Lung microvascular endothelial cell (primary cell): Measurements from ENCODE around the gene VANGL1. TPM values are rescaled to one million over a fixed set of nuclear protein-coding genes. Genes with fewer than 3 reads are reported as not detected.
A peak's percentile ranks its signal among the peaks of the same experiment; 100 is the strongest.
"Not testable (repeated sequence)": the region's sequence is repeated elsewhere in the genome, so short reads cannot be mapped to it uniquely, and the experiment has no call there.

ENCODE experiments used
- DNase-seq, 2 donors: peaks; one replicate each; pipeline versions ENCODE4 v3.0.0 to v3.0.0-alpha.2; 2010; ENCODE audit warnings: low read depth in 2 of 2
- total RNA-seq: library from RNA; depleted of rRNA; stranded (reverse); fragments of >200 nt; gene quantifications from 2 replicates; pipeline ENCODE4 v1.2.1, GENCODE V29; 2014

Gene VANGL1
- 12.2 and 13.9 TPM in 2 replicates for total RNA-seq

- peak; percentile 72 to 83 for DNase-seq
Observed at GRCh38 chr1:115641762-115642167, at the start of gene VANGL1. VANGL1 (plus strand) TSS chr1:115641970; CDS start chr1:115651414, 9,444 bp downstream.

DNA sequence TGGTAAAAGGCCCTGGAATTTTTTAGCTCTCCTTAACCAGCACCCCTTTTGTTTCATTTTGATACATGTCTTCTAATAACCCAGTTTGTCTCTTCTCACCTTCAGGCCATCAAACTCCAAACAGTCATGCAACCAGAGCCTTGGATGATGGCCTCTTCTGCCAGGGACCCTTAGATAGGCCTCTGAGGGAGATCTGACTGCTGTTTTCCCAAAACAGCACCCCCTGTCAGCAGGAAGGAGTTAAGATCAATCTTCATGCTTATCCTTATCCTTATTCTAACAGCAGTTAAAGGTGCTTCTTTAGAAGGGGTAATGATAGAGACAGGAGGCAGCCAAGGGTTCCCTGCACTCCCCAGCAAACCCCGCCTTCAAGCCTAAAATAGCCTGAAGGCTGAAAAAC, 49.5 kb upstream of the VANGL1 start:
- DNase-seq: no peak

GRCh38 chr1:115593365-115594259, 48.2 kb upstream of the VANGL1 start:
- no peak for DNase-seq

DNA sequence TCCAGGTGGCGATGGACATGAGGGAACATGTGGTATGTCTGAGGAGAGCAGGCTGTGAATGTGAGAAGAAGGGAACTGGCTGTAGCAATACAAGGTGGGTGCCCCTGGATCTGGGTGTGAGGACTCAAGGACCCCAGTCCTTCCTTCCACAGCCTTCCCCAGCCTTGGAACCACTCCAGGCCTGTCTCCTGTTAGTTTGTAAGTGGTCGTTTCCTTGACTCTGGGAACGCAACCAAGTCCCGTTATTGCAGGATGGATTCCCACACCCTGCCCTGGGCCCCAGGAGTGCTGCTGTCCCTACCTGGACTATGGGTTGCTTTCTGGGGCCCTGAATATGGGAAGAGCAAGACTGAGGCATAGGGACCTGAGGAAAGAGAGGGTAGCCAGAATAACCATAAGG, 47.2 kb upstream of the VANGL1 start:
- no peak for DNase-seq

DNA sequence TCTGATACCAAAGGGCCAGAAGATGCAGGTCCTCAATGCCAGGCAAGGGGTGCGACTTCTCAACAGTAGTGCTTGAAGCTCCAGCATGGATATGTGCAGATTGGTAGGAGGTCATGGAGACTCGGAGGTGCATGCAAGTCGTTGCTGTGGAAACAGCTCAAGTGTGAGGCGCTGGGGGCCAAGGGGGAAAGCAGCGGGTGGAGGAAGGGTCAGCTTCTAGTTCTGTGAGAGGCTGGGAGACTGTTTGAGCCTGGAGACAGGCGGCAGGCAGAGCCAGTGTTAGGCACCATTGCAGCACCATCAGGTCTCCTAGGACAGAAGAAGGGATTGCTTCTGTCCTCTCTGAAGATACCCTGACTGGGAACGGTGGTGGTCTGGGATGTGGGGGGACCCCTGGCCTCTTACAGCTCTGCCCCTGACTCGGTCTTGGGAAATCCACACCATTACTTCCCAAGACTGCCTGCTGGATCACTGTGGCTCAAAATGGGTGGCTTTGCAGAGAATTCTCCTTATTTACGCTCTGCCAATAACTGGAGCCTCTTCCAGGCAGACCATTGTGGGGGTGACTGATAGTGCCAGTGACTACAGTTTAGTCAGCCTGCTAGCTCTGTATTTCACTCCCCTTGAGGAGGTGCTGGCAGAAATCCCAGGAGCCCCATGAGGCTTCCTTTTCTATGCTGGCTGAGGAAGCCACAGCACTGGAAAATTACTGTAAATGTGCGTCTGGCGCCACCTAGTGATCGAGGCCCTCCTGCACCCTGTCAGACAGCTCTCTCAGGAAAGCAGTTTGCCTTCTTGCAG, 46.3 kb upstream of the VANGL1 start:
- DNase-seq: peak; percentile 84 to 87

- no peak for DNase-seq
Observed at GRCh38 chr1:115596080-115596780, 45.5 kb upstream of the VANGL1 start.

- no peak for DNase-seq
Observed at GRCh38 chr1:115604508-115604907, 37.3 kb upstream of the VANGL1 start.

DNA sequence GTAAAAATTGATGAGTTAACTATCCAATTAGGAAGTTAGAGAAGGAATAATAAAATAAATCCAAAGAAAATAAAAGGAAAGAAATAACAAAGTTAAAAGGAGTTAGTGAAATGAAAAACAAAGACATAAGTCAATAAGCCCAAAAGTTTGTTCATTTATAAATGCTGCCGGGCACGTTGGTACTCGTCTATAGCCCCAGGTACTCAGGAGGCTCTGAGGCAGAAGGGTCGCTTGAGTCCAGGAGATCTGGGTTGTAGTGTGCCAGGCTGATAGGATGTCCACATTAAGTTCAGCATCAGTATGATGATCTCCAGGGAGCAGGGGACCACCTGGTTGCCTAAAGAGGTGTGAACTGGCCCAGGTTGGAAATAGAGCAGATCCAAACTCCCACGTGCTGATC, 35.5 kb upstream of the VANGL1 start:
- no peak for DNase-seq

DNA sequence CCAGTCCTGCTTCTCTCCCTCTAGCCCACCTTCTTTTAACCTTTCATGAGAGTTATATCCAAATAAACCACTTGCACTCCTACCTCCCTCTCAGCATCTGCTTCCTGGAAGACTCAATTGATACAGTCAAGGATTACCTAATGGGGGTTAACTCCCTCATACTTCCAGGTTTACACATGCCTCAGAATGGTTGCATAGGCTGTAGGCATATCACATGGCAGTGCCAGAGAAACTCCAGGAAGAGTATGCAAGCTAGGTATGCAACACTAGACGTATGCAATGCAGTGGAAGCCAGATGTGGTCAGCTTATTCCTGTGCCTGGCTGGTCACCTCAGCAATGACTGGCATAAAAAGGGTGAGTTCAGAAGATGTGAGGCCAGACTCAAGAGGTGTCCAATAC, 32.7 kb upstream of the VANGL1 start:
- no peak for DNase-seq

DNA sequence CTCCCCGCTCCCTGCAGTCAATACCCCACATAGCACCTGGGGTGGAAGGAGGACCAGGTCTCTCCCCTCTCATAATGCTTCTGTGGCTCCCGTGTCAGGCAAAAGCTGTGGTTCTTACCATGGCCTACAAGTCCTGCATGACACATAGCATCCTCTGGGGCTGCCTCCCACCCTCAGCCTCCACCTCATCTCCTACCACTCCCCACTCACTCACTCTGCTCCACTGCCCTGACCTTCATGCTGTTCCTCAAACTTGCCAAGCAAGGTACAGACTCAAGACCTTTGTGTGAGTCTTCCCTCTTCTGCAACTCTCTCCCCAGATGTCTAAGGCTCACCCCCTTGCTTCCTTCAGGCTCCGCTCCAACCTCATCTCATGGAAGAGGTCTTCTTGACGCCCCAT, 28.0 kb upstream of the VANGL1 start:
- no peak for DNase-seq

DNA sequence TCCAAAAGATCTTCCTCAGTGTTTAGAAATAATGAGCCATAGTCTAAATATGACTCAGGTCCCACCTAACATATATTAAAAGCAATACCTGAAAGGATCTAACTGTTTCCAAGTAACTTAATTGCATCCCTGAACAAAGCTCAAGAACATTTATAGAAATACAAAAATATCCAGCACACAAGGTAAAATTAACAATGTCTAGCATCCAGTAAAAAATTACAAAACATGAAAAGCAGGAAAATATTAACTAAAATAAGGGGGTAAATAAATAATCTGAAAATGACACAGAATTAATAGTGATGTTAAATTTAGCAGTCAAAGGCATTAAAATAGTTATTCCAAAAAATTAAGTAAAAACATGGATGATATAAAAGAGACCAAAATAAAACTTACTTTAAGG, 21.3 kb upstream of the VANGL1 start:
- DNase-seq: no peak

GRCh38 chr1:115620950-115621349, 20.8 kb upstream of the VANGL1 start:
- DNase-seq: no peak

- DNase-seq: no peak
Observed at GRCh38 chr1:115624859-115625258, 16.9 kb upstream of the VANGL1 start.

DNA sequence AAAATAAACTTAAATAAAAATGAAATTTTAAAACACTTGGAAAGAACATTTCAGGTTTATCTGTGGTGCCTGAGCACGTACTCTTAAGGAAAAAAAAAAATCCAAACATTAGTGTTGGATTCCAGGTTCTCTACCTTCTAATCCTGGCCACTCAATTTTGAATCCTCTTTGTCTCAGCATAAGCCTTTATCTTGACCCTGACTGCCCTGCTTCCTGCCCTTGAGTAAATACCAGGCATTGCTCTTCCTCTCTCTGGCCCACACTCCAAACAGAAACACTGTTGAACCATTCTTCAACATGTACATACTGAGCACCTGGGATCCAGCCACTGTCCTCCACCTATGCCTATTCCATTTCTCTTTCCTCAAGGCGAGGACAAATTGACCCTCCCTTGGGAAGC, 11.4 kb upstream of the VANGL1 start:
- no peak for DNase-seq

GRCh38 chr1:115632251-115633026, 9.3 kb upstream of the VANGL1 start:
- no peak for DNase-seq

DNA sequence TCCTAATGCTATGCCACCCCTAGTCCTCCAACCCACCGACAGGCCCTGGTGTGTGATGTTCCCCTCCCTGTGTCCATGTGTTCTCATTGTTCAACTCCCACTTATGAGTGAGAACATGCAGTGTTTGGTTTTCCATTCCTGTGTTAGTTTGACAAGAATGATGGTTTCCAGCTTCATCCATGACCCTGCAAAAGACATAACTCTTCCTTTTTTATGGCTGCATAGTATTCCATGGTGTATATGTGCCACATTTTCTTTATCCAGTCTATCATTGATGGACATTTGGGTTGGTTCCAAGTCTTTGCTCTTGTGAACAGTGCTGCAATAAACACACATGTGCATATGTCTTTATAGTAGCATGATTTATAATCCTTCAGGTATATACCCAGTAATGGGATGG, 8.2 kb upstream of the VANGL1 start:
- DNase-seq: not testable (repeated sequence)

DNA sequence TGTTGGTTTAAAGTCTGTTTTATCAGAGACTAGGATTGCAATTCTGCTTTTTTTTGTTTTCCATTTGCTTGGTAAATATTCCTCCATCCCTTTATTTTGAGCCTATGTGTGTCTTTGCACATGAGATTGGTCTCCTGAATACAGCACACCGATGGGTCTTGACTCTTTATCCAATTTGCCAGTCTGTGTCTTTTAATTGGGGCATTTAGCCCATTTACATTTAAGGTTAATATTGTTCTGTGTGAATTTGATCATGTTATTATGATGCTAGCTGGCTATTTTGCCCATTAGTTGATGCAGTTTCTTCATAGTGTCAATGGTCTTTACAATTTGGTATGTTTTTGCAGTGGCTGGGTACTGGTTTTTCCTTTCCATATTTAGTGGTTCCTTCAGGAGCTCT, 4.5 kb upstream of the VANGL1 start:
- not testable (repeated sequence) for DNase-seq

DNA sequence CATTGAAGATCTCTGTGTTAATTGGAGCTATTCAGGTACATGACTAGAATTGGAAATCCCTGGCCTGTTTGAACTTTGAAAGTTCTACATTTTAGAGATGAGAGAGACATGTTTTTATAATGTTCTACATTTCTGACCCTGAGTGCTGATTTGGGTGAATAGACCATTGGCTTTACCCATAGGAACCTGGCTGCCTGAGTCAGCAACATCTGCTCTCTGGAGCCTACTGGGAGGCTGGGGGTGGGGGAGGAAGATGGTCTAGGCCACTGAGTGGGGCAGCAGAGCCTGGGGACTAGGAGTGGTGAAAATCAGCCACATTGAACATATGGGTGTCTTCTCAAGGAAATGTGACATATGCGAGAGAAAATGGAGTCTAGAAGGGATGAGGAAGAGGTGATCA, 1.4 kb upstream of the VANGL1 start:
- no peak for DNase-seq

GRCh38 chr1:115642168-115643072, 650 bp downstream of the VANGL1 start:
- DNase-seq: peak; percentile 48 to 52

DNA sequence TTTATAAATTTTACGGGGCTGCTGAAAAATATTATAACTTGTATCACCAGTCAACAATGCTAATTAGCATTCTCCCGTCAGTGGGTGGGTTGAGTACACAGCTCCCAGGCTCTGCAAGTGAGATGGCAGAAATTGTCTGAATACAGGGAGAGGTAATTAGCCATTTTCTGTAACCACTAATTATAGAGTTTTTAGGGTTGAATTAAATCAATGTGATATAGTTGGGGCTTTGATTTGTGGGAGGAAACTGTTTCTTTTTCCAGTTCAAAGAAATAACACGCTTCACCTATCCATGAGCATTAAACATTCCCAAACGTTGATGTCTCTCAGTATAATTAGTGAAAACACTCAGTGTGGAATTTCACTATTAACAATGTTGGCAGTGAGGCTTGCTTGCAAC, 1.5 kb downstream of the VANGL1 start:
- DNase-seq: no peak
